Spleen (tissue), 11 donors: ENCODE measurements around the gene CLMN. TPM values are rescaled to one million over a fixed set of nuclear protein-coding genes. Genes with fewer than 3 reads are reported as not detected.

Source experiments
- DNase-seq: peaks from one replicate; pipeline ENCODE4 v3.0.0-alpha.2; 2020
- H3K27ac ChIP-seq, 8 donors: fragments of 200-600 bp; sonication (generic) in 7 of 8; 1 replicate in 4 of 8; 2 replicates in 4 of 8; pipeline versions ENCODE4 v1.5.0 to v1.8.0; 2016 to 2021; ENCODE audit warnings: inconsistent platforms in 4 of 8, mild to moderate bottlenecking in 4 of 8, moderate library complexity in 1 of 8
- H3K27me3 ChIP-seq, 7 donors: fragments of 200-600 bp; sonication (generic) in 6 of 7; replicated peaks in 1 of 7; 1 replicate in 4 of 7; 2 replicates in 3 of 7; pipeline versions ENCODE4 v1.5.0 to v1.8.0; 2016 to 2021; ENCODE audit warnings: inconsistent platforms in 3 of 7, mild to moderate bottlenecking in 1 of 7
- H3K36me3 ChIP-seq, 6 donors: fragments of 200-600 bp; sonication (generic) in 5 of 6; 1 replicate in 4 of 6; 2 replicates in 2 of 6; pipeline versions ENCODE4 v1.5.0 to v1.8.0; 2016 to 2021; ENCODE audit warnings: inconsistent platforms in 2 of 6
- H3K4me1 ChIP-seq, 6 donors: fragments of 200-600 bp; sonication (generic) in 5 of 6; 1 replicate in 3 of 6; 2 replicates in 3 of 6; pipeline versions ENCODE4 v1.5.0 to v1.8.0; 2016 to 2021; ENCODE audit warnings: inconsistent platforms in 3 of 6
- H3K4me3 ChIP-seq, 8 donors: fragments of 200-600 bp; sonication (generic) in 7 of 8; 1 replicate in 4 of 8; 2 replicates in 4 of 8; pipeline versions ENCODE4 v1.5.0 to v1.8.0; 2016 to 2021; ENCODE audit warnings: inconsistent platforms in 4 of 8, mild to moderate bottlenecking in 4 of 8, moderate library complexity in 2 of 8
- H3K9me3 ChIP-seq, 8 donors: fragments of 200-600 bp; sonication (generic) in 7 of 8; 1 replicate in 4 of 8; 2 replicates in 4 of 8; pipeline versions ENCODE4 v1.5.0 to v1.8.0; 2016 to 2021; ENCODE audit warnings: inconsistent platforms in 4 of 8
- CTCF ChIP-seq, 11 experiments: fragments of 200-600 bp in 7 of 11; fragments of 450-650 bp in 4 of 11; sonication (generic) in 4 of 11; IDR thresholded peaks in 8 of 11; conservative IDR thresholded peaks in 3 of 11; 1 replicate in 7 of 11; 2 replicates in 4 of 11; pipeline versions ENCODE4 v1.4.0 to v1.8.0; 2016 to 2021; ENCODE audit warnings: antibody characterized with exemption in 11 of 11, inconsistent platforms in 4 of 11, mild to moderate bottlenecking in 1 of 11
- POLR2A ChIP-seq, 3 donors: fragments of 450-650 bp; IDR thresholded peaks; one replicate each; pipeline ENCODE4 v1.5.1; 2017; ENCODE audit warnings: antibody characterized with exemption in 3 of 3, mild to moderate bottlenecking in 1 of 3
- POLR2AphosphoS5 ChIP-seq, 3 donors: sonication (generic); formaldehyde crosslinking; IDR thresholded peaks; one replicate each; pipeline ENCODE4 v1.5.1; 2017; ENCODE audit warnings: antibody characterized with exemption in 3 of 3
- whole genome bisulfite sequencing, 5 donors: extraction: QIAGEN DNeasy Blood & Tissue Kit in 3 of 5; methylation state at CpG; one replicate each; pipeline versions ENCODE4 v1.1.5 to v1.1.7; 2013 to 2018; 5-methylcytosine and 5-hydroxymethylcytosine counted together
- intact Hi-C: fragments of 100-400 bp; cut with DNase I; formaldehyde crosslinking; loops from one replicate; pipeline ENCODE4 v1.15.0; 2023; ENCODE audit warnings: low total_unique reads
- polyA plus RNA-seq, 3 donors: library from polyadenylated mRNA; stranded (reverse); fragments of 200-250 nt; gene quantifications; one replicate each; pipeline ENCODE4 v1.2.1, GENCODE V29; 2013
- total RNA-seq, 7 donors: library from RNA; depleted of rRNA in 3 of 7; stranded (reverse); fragments of >200 nt in 3 of 7; fragmentation: NEBNext Ultra II Directional in 4 of 7; extraction: Animal tissue kit (Norgen Biotek cat#: 25700) in 4 of 7; gene quantifications; one replicate each; pipeline versions ENCODE4 v1.1.0 to v1.2.1, GENCODE V29; 2016 to 2021
- donor health status: healthy with polysubstance abuse.
- donor health status: DM: no; HTN: no; CAD: no; lungs with moderate emphysema.
- donor health status: DM: no; HTN: no; CAD: no.
- donor health status: Bipolar disorder and iron deficiency.
- donor health status: healthy.
- donor health status: DM: no; HTN: no; CAD: no.
- donor health status: DM: yes; HTN: yes; CAD: no.

Gene CLMN
- total and polyA plus RNA-seq, 10 donors = 2.7 to 21.4 (median 14.8) TPM

GRCh38 chr14:95344536-95344935 is 24.8 kb upstream of the CLMN start:
- Histone ChIP-seq H3K36me3 (no peaks in the 10 kb centered on the region), H3K4me1 (no peaks in the 10 kb centered on the region), H3K4me3 (no peak overlapping the region), H3K9me3 (no peaks in the 10 kb centered on the region), H3K27me3 (no peaks in the 10 kb centered on the region), H3K27ac (no peak overlapping the region)
- no peak for DNase-seq
- intact Hi-C loops = no loop called here
- TF ChIP-seq CTCF (IDR thresholded peaks at IDR 0.05 in 8 of 11, conservative IDR thresholded peaks at IDR 0.05 in 3 of 11) = no peak
- TF ChIP-seq POLR2AphosphoS5 (IDR thresholded peaks at IDR 0.05) = no peak
- no peak for TF ChIP-seq POLR2A (IDR thresholded peaks at IDR 0.05)

- no peaks in the 10 kb centered on the region for H3K9me3 ChIP-seq
- H3K36me3 ChIP-seq = no peaks in the 10 kb centered on the region
Observed at GRCh38 chr14:95341564-95341963, 21.9 kb upstream of the CLMN start.

GRCh38 chr14:95341115-95341514 is 21.4 kb upstream of the CLMN start:
- H3K27ac ChIP-seq = no peak overlapping the region
- intact Hi-C loops = no loop called here
- H3K9me3 ChIP-seq = no peaks in the 10 kb centered on the region
- WGBS, 5 donors = 92 to 100% (median 95%) methylated on average over 1 of the region's 1 CpG
- no peaks in the 10 kb centered on the region for H3K4me1 ChIP-seq
- H3K4me3 ChIP-seq = no peak overlapping the region
- peaks cover 0 to 13% (median 0%) of the 10 kb centered on the region in 7 donors for H3K27me3 ChIP-seq
- no peaks in the 10 kb centered on the region for H3K36me3 ChIP-seq
- TF ChIP-seq POLR2A (IDR thresholded peaks at IDR 0.05) (no peak), CTCF (IDR thresholded peaks at IDR 0.05 in 8 of 11, conservative IDR thresholded peaks at IDR 0.05 in 3 of 11) (no peak), POLR2AphosphoS5 (IDR thresholded peaks at IDR 0.05) (no peak)
- no peak for DNase-seq

More at GRCh38 chr14:95341564-95341963, 21.9 kb upstream of the CLMN start:
- no peak overlapping the region for H3K4me3 ChIP-seq
- H3K4me1 ChIP-seq = no peaks in the 10 kb centered on the region
- no peak for DNase-seq
- peaks cover 0 to 11% (median 0%) of the 10 kb centered on the region in 7 donors for H3K27me3 ChIP-seq
- TF ChIP-seq POLR2AphosphoS5 (IDR thresholded peaks at IDR 0.05) (no peak), CTCF (IDR thresholded peaks at IDR 0.05 in 8 of 11, conservative IDR thresholded peaks at IDR 0.05 in 3 of 11) (no peak), POLR2A (IDR thresholded peaks at IDR 0.05) (no peak)
- intact Hi-C loops = no loop called here
- WGBS, 5 donors = 73 to 81% (median 79%) methylated on average over 4 of the region's 4 CpGs
- H3K27ac ChIP-seq = no peak overlapping the region

GRCh38 chr14:95340201-95340697 is 20.5 kb upstream of the CLMN start:
- DNase-seq = no peak
- TF ChIP-seq POLR2AphosphoS5 (IDR thresholded peaks at IDR 0.05) = peak in 2 of 3 donors; percentile 15 to 19
- no peak for TF ChIP-seq CTCF (IDR thresholded peaks at IDR 0.05 in 8 of 11, conservative IDR thresholded peaks at IDR 0.05 in 3 of 11)
- no peak for TF ChIP-seq POLR2A (IDR thresholded peaks at IDR 0.05)
- Histone ChIP-seq H3K4me3 (no peak overlapping the region), H3K36me3 (no peaks in the 10 kb centered on the region), H3K4me1 (no peaks in the 10 kb centered on the region), H3K9me3 (no peaks in the 10 kb centered on the region), H3K27ac (no peak overlapping the region), H3K27me3 (peaks cover 0 to 13% (median 0%) of the 10 kb centered on the region in 7 donors)
- 51 to 62% (median 61%) methylated on average over 8 of the region's 8 CpGs for WGBS, 5 donors
- intact Hi-C loops = no loop called here
